Measurements from ENCODE around the gene TRIO. TPM values are rescaled to one million over a fixed set of nuclear protein-coding genes. Genes with fewer than 3 reads are reported as not detected.

Gene TRIO
- total RNA-seq, 4 donors from 2014 or later = 112 to 155 (median 145) TPM

DNA sequence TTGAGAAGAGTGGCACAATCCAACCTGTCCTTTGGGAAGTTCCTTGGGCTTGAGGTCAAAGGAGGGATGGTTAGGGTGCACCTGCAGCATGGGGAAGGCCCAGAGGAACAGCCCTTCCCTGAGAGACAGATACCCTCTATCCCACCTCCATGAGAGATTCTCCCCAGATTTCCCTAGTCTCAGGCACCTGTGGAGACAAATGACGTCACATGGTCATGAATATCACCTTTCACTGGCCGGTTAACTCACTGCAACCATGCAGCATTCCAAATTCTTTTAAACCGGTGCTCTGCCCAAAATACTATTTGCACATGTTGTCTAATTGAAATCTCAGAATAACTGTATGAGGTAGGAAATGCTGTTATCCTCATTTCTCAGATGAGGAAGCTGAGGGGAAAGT lies 15.6 kb upstream of the TRIO start:
- no peaks in the 10 kb centered on the region for H3K4me1 ChIP-seq
- H3K36me3 ChIP-seq = no peaks in the 10 kb centered on the region
- no peak overlapping the region for H3K4me3 ChIP-seq
- H3K27me3 ChIP-seq = no peaks in the 10 kb centered on the region
- intact Hi-C loops (cut with DNase I) = no loop called here
- no peaks in the 10 kb centered on the region for H3K9me3 ChIP-seq
- WGBS = 69% methylated on average over 3 of the region's 3 CpGs
- no peak overlapping the region for H3K27ac ChIP-seq (replicated peaks in 1 of 4)
- TF ChIP-seq, protein P1, sequence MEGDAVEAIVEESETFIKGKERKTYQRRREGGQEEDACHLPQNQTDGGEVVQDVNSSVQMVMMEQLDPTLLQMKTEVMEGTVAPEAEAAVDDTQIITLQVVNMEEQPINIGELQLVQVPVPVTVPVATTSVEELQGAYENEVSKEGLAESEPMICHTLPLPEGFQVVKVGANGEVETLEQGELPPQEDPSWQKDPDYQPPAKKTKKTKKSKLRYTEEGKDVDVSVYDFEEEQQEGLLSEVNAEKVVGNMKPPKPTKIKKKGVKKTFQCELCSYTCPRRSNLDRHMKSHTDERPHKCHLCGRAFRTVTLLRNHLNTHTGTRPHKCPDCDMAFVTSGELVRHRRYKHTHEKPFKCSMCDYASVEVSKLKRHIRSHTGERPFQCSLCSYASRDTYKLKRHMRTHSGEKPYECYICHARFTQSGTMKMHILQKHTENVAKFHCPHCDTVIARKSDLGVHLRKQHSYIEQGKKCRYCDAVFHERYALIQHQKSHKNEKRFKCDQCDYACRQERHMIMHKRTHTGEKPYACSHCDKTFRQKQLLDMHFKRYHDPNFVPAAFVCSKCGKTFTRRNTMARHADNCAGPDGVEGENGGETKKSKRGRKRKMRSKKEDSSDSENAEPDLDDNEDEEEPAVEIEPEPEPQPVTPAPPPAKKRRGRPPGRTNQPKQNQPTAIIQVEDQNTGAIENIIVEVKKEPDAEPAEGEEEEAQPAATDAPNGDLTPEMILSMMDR (IDR thresholded peaks at IDR 0.05) = no peak
- TF ChIP-seq POLR2A (IDR thresholded peaks at IDR 0.05; ENCODE audit: low read depth) (no peak), EP300 (IDR thresholded peaks at IDR 0.05) (no peak), POLR2AphosphoS5 (IDR thresholded peaks at IDR 0.05) (no peak)
- no peak for DNase-seq (ENCODE audit: extremely low spot score)

DNA sequence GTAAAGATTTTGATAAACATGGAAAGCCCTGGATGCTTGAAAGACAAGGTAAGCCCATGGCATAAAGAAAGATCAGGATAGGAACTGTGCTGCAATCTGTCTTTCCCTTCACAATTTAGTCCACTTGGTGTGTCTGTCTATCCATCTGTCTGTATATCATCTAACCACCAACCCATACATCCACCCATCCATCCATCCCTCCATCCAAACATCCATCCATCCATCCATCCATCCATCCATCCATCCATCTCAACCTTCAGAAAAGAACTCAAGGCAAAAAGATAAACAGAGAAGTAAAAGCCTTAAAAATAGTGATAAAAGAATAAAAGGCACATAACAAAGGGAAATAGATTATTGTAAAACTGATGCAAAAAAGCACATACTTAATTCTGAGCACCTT lies 15.1 kb upstream of the TRIO start:
- no peaks in the 10 kb centered on the region for H3K4me1 ChIP-seq
- H3K27ac ChIP-seq (replicated peaks in 1 of 4) = no peak overlapping the region
- TF ChIP-seq POLR2A (IDR thresholded peaks at IDR 0.05; ENCODE audit: low read depth) (no peak), EP300 (IDR thresholded peaks at IDR 0.05) (no peak), POLR2AphosphoS5 (IDR thresholded peaks at IDR 0.05) (no peak)
- H3K9me3 ChIP-seq = no peaks in the 10 kb centered on the region
- H3K27me3 ChIP-seq = no peaks in the 10 kb centered on the region
- H3K36me3 ChIP-seq = no peaks in the 10 kb centered on the region
- no peak for DNase-seq (ENCODE audit: extremely low spot score)
- intact Hi-C loops (cut with DNase I) = no loop called here
- H3K4me3 ChIP-seq = no peak overlapping the region

DNA sequence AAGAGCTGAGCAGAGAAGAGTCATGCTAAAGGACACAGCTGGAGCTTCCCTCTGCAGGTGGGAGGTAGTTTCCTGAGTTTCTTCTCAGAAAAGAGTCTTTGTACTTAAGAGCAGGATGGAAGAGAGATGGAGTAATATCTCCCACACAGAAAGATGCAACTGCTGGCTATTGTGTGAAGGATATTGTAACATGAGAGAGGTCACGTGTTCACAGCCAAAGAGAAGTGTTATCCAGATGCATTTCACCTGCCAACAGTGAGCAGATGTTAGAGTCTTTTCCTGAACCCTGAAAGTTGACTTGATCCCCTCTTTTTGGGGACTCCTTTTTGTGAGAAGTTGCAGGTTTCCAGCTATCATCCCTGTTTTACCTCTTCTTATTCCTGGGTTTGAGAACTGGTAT lies 14.0 kb upstream of the TRIO start:
- no peak for TF ChIP-seq POLR2A (IDR thresholded peaks at IDR 0.05; ENCODE audit: low read depth)
- no peak for TF ChIP-seq POLR2AphosphoS5 (IDR thresholded peaks at IDR 0.05)
- TF ChIP-seq EP300 (IDR thresholded peaks at IDR 0.05) = no peak
- TF ChIP-seq, protein P1 (IDR thresholded peaks at IDR 0.05) = no peak
- Histone ChIP-seq H3K9me3 (no peaks in the 10 kb centered on the region), H3K4me3 (no peak overlapping the region), H3K27me3 (no peaks in the 10 kb centered on the region), H3K36me3 (no peaks in the 10 kb centered on the region), H3K27ac (replicated peaks in 1 of 4) (no peak overlapping the region), H3K4me1 (no peaks in the 10 kb centered on the region)
- WGBS = 88% methylated on average over 1 of the region's 1 CpG
- intact Hi-C loops (cut with DNase I) = no loop called here
- DNase-seq (ENCODE audit: extremely low spot score) = no peak

DNA sequence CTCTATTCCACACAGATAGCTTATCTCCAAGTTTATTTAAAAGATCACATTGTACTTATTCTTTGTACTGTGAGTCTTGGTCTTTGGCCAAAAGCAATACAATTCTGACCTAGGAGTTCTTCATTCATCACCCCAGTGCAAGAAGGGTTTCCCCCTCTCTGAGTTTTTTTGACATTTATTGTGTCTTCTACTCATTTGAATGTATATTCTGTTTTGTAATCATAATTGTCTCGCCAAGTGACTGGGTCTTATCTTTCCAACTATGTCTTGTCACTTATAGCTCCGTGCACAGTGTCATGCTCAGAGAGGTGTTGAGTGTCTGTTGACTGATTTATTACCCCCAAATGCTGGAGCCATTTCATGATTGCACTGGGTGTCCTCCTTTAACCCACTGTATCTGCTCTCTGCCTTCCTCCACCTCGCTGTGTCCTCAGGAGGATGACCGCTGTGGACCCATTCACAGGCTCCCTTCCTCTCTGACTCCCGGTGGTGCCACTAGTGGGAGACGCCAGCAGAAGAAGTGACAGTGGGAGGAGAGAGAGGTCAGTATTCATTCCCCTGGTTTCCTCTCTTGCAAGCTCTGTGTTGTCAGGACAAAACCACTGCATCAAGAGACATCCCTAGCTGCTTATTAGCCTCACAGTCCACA lies 11.2 kb upstream of the TRIO start:
- DNase-seq (ENCODE audit: extremely low spot score) = no peak
- Histone ChIP-seq H3K27ac (replicated peaks in 1 of 4) (no peak overlapping the region), H3K36me3 (no peaks in the 10 kb centered on the region), H3K4me1 (peaks cover 0 to 6% (median 0%) of the 10 kb centered on the region in 4 donors), H3K9me3 (no peaks in the 10 kb centered on the region), H3K4me3 (no peak overlapping the region), H3K27me3 (no peaks in the 10 kb centered on the region)
- TF ChIP-seq POLR2AphosphoS5 (IDR thresholded peaks at IDR 0.05) = no peak
- TF ChIP-seq, protein P1 (IDR thresholded peaks at IDR 0.05) = no peak
- 64% methylated on average over 6 of the region's 6 CpGs for WGBS
- intact Hi-C loops (cut with DNase I) = no loop called here

DNA sequence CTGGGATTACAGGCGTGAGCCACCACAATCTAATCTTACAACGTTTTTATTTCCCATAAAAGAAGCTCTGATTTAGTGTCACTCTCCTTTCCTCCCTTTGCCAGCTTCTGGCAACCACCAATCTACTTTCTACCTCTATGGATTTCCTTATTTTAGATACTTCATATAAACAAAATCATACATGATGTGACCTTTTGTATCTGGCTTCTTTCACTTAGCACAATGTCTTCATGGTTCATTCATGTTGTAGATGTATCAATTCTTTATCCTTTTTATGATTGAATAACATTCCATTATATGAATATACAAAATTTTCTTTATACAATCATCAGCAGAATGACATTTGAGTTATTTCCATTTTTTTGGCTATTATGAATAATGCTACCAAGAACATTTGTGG lies 9.7 kb upstream of the TRIO start:
- Histone ChIP-seq H3K27ac (replicated peaks in 1 of 4) (no peak overlapping the region), H3K4me3 (no peak overlapping the region), H3K9me3 (no peaks in the 10 kb centered on the region), H3K36me3 (no peaks in the 10 kb centered on the region), H3K4me1 (peaks cover 0 to 6% (median 0%) of the 10 kb centered on the region in 4 donors), H3K27me3 (no peaks in the 10 kb centered on the region)
- no peak for DNase-seq (ENCODE audit: extremely low spot score)
- WGBS = 78% methylated on average over 2 of the region's 2 CpGs
- TF ChIP-seq POLR2A (IDR thresholded peaks at IDR 0.05; ENCODE audit: low read depth) = no peak
- TF ChIP-seq POLR2AphosphoS5 (IDR thresholded peaks at IDR 0.05) = no peak
- TF ChIP-seq, protein P1 (IDR thresholded peaks at IDR 0.05) = no peak
- TF ChIP-seq EP300 (IDR thresholded peaks at IDR 0.05) = no peak
- intact Hi-C loops (cut with DNase I) = no loop called here
